A673 (cell line): ENCODE results near the gene BCDIN3D.

Experiments
- EZH2 ChIP-seq: fragments of 200-600 bp; sonication (generic); IDR thresholded peaks from 2 replicates; pipeline ENCODE4 v1.6.1; 2017; ENCODE audit warnings: borderline replicate concordance, low read depth, mild to moderate bottlenecking, mixed read lengths, antibody characterized with exemption, low read length; ENCODE audit not compliant: poor library complexity, severe bottlenecking
- TF ChIP-seq, protein P1 (sequence below): fragments of 300-800, 200-600 bp; sonication (generic); conservative IDR thresholded peaks from 2 replicates; pipeline ENCODE4 v1.5.1; 2017; ENCODE audit warnings: low read depth, mild to moderate bottlenecking, antibody characterized with exemption, low read length, moderate library complexity, mixed read lengths

DNA sequence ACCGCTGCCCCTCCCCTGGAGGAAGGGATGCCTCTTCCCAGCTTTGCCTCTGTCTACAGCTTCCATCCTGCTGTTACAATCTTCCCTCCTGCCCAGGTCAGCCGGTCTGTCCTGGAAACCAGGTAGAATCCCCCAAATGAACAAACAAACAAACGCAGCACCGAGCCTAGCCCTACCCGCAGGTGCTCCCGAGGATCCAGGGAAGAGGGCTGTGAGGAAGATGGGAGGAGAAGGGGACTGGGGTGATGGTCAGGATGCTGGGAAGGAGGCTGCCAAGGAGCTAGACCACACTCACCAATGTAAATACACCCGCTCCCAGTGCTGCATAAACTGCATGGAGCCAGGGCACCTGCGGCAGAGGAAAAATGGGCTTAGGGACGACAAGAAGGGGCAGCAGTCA lies 44.2 kb upstream of the BCDIN3D start:
- TF ChIP-seq, protein P1, sequence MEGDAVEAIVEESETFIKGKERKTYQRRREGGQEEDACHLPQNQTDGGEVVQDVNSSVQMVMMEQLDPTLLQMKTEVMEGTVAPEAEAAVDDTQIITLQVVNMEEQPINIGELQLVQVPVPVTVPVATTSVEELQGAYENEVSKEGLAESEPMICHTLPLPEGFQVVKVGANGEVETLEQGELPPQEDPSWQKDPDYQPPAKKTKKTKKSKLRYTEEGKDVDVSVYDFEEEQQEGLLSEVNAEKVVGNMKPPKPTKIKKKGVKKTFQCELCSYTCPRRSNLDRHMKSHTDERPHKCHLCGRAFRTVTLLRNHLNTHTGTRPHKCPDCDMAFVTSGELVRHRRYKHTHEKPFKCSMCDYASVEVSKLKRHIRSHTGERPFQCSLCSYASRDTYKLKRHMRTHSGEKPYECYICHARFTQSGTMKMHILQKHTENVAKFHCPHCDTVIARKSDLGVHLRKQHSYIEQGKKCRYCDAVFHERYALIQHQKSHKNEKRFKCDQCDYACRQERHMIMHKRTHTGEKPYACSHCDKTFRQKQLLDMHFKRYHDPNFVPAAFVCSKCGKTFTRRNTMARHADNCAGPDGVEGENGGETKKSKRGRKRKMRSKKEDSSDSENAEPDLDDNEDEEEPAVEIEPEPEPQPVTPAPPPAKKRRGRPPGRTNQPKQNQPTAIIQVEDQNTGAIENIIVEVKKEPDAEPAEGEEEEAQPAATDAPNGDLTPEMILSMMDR, result no peak
- no peak for TF ChIP-seq EZH2
